Activated T-cell treated with anti-CD3 and anti-CD28 coated beads, Interleukin-2, amount 50 U/mL, for 72 hours (primary cell): ENCODE measurements around the gene CRY1. TPM values are rescaled to one million over a fixed set of nuclear protein-coding genes. Genes with fewer than 3 reads are reported as not detected.

ENCODE experiments used
- ATAC-seq, 2 donors: fragments of 150-1000 bp; cut with Tn5 transposase; replicated peaks in 1 of 2; 2 replicates each; pipeline ENCODE4 v1.10.0; 2021; ENCODE audit warnings: moderate library complexity in 2 of 2, mild to moderate bottlenecking in 1 of 2
- DNase-seq, 2 donors: peaks; one replicate each; pipeline ENCODE4 v3.0.0; 2021 to 2022; ENCODE audit warnings: mixed read lengths in 1 of 2
- H3K27ac Mint-ChIP-seq: one replicate; pipeline ENCODE4 v1.8.0; 2022; ENCODE audit warnings: mild to moderate bottlenecking, moderate library complexity, mixed read lengths
- H3K27me3 Mint-ChIP-seq: one replicate; pipeline ENCODE4 v1.8.0; 2022; ENCODE audit warnings: low read depth, mixed read lengths
- H3K36me3 Mint-ChIP-seq, 2 donors: one replicate each; pipeline ENCODE4 v1.8.0; 2022; ENCODE audit warnings: mixed read lengths in 2 of 2, mild to moderate bottlenecking in 1 of 2; ENCODE audit not compliant: insufficient read depth in 2 of 2
- H3K4me1 Mint-ChIP-seq: one replicate; pipeline ENCODE4 v1.8.0; 2022; ENCODE audit warnings: low read depth, mixed read lengths
- H3K4me3 Mint-ChIP-seq, 2 donors: one replicate each; pipeline ENCODE4 v1.8.0; 2022; ENCODE audit warnings: mild to moderate bottlenecking in 2 of 2, mixed read lengths in 2 of 2, moderate library complexity in 2 of 2
- H3K9me3 Mint-ChIP-seq, 2 donors: one replicate each; pipeline ENCODE4 v1.8.0; 2022; ENCODE audit warnings: mixed read lengths in 2 of 2
- total RNA-seq, 2 donors: library from RNA; stranded (reverse); gene quantifications; one replicate each; pipeline ENCODE4 v1.2.3, GENCODE V29; 2022

CRY1 gene
- total RNA-seq, 2 donors from 2014 or later: 24.1 to 25.8 TPM

DNA sequence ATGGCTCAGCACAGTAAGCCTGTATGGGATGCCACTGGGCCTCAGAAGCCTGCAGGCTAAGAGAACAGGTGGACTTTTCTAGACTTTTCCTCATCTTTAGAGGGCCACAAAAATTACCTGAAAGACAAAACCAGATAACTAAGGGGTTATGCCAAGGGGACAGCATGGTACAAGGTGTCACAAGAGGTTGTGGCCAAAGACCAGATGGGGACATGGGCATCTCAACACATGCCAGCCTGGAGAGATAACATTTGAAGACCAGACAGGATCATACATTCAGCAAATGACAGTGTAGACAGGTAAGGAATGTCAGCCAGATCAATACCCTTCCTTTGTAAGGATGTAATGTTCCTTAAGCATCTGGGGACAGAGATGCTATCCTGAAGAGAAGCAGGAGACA, 8.9 kb upstream of the CRY1 start:
- H3K27me3 Mint-ChIP-seq: peaks cover 14% of the 10 kb centered on the region
- no peak for DNase-seq
- H3K4me1 Mint-ChIP-seq: no peaks in the 10 kb centered on the region
- no peak overlapping the region for H3K27ac Mint-ChIP-seq
- no peaks in the 10 kb centered on the region for H3K36me3 Mint-ChIP-seq
- H3K4me3 Mint-ChIP-seq: no peak overlapping the region
- H3K9me3 Mint-ChIP-seq: no peaks in the 10 kb centered on the region
- ATAC-seq: no peak

DNA sequence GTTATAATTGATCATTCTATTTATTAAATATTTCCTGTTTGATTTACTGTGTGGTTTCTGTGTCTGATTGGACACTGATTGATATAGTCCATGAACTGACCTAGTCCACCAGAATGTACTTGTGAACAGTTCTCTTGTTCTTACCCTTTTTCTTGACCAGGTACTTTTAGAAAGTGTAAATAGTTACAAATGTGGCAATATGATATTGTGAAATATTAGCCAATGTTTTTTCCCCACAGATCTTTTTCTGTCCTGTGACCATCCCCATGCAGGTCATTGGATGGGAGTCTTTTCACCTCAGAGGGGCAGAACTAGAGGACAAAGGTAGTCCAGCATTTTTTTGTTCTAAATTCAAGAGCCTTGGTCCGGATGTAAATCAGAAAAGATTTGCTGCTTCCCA, 8.3 kb upstream of the CRY1 start:
- H3K4me3 Mint-ChIP-seq: no peak overlapping the region
- no peaks in the 10 kb centered on the region for H3K4me1 Mint-ChIP-seq
- H3K36me3 Mint-ChIP-seq: no peaks in the 10 kb centered on the region
- H3K27me3 Mint-ChIP-seq: peaks cover 12% of the 10 kb centered on the region
- DNase-seq: no peak
- no peaks in the 10 kb centered on the region for H3K9me3 Mint-ChIP-seq
- H3K27ac Mint-ChIP-seq: no peak overlapping the region
- no peak for ATAC-seq

- Mint-ChIP-seq H3K4me1 (no peaks in the 10 kb centered on the region), H3K27me3 (no peaks in the 10 kb centered on the region), H3K9me3 (peaks cover 3 to 4% of the 10 kb centered on the region in 2 donors), H3K36me3 (peaks cover 3 to 4% of the 10 kb centered on the region in 2 donors), H3K27ac (no peak overlapping the region), H3K4me3 (no peak overlapping the region)
- no peak for DNase-seq
- no peak for ATAC-seq
Observed at GRCh38 chr12:107099917-107100316, 6.6 kb upstream of the CRY1 start.

DNA sequence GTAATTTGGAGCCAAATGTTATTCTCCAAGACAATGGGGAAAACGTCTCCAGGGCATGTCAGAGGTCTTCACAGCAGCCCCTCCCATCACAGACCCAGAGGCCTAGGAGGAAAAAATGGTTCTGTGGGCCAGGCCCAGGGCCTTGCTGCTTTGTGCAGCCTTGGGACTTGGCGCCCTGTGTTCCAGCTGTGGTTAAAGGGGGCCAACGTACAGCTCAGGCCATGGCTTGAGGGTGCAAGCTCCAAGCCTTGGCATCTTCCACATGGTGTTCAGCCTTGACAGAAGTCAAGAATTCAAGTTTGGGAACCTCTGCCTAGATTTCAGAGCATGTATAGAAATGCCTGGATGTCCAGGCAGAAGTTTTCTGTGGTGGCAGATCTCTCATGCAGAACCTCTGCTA, 3.2 kb upstream of the CRY1 start:
- peaks cover 3 to 4% of the 10 kb centered on the region in 2 donors for H3K36me3 Mint-ChIP-seq

GRCh38 chr12:107094183-107094448, 767 bp upstream of the CRY1 start:
- peaks cover 4 to 6% of the 10 kb centered on the region in 2 donors for H3K36me3 Mint-ChIP-seq
- H3K27ac Mint-ChIP-seq: peak overlapping the region; percentile 92

More for the DNA sequence above, 3.2 kb upstream of the CRY1 start:
- no peak overlapping the region for H3K27ac Mint-ChIP-seq
- H3K4me3 Mint-ChIP-seq: no peak overlapping the region
- ATAC-seq: no peak
- H3K27me3 Mint-ChIP-seq: no peaks in the 10 kb centered on the region
- no peak for DNase-seq
- no peaks in the 10 kb centered on the region for H3K4me1 Mint-ChIP-seq
- peaks cover 3 to 4% of the 10 kb centered on the region in 2 donors for H3K9me3 Mint-ChIP-seq

GRCh38 chr12:107092669-107093416, 506 bp downstream of the CRY1 start:
- Mint-ChIP-seq H3K4me3 (no peak overlapping the region), H3K27me3 (no peaks in the 10 kb centered on the region), H3K27ac (no peak overlapping the region), H3K36me3 (peaks cover 4 to 6% of the 10 kb centered on the region in 2 donors), H3K4me1 (peaks cover 4% of the 10 kb centered on the region), H3K9me3 (peaks cover 3 to 4% of the 10 kb centered on the region in 2 donors)
- peak; percentile 50 to 61 for ATAC-seq
- DNase-seq: peak; percentile 70 to 77

More at GRCh38 chr12:107094183-107094448, 767 bp upstream of the CRY1 start:
- DNase-seq: no peak
- no peaks in the 10 kb centered on the region for H3K4me1 Mint-ChIP-seq
- peaks cover 3 to 4% of the 10 kb centered on the region in 2 donors for H3K9me3 Mint-ChIP-seq
- no peak for ATAC-seq
- no peaks in the 10 kb centered on the region for H3K27me3 Mint-ChIP-seq
- no peak overlapping the region for H3K4me3 Mint-ChIP-seq

- peaks cover 3 to 4% of the 10 kb centered on the region in 2 donors for H3K9me3 Mint-ChIP-seq
- peaks cover 4 to 6% of the 10 kb centered on the region in 2 donors for H3K36me3 Mint-ChIP-seq
- ATAC-seq (peak; percentile 14 to 19), DNase-seq (peak; percentile 17 to 32)
- no peaks in the 10 kb centered on the region for H3K27me3 Mint-ChIP-seq
- no peak overlapping the region for H3K27ac Mint-ChIP-seq
- H3K4me3 Mint-ChIP-seq: no peak overlapping the region
- H3K4me1 Mint-ChIP-seq: peaks cover 5% of the 10 kb centered on the region
Observed at GRCh38 chr12:107091989-107092641, 1.2 kb downstream of the CRY1 start.

- ATAC-seq: no peak
- H3K9me3 Mint-ChIP-seq: peaks cover 3 to 4% of the 10 kb centered on the region in 2 donors
- H3K36me3 Mint-ChIP-seq: peaks cover 4 to 8% of the 10 kb centered on the region in 2 donors
- H3K27me3 Mint-ChIP-seq: no peaks in the 10 kb centered on the region
- H3K4me1 Mint-ChIP-seq: peaks cover 12% of the 10 kb centered on the region
- no peak overlapping the region for H3K4me3 Mint-ChIP-seq
- H3K27ac Mint-ChIP-seq: no peak overlapping the region
- DNase-seq: no peak
Observed at GRCh38 chr12:107091381-107091780, 2.0 kb downstream of the CRY1 start.

DNA sequence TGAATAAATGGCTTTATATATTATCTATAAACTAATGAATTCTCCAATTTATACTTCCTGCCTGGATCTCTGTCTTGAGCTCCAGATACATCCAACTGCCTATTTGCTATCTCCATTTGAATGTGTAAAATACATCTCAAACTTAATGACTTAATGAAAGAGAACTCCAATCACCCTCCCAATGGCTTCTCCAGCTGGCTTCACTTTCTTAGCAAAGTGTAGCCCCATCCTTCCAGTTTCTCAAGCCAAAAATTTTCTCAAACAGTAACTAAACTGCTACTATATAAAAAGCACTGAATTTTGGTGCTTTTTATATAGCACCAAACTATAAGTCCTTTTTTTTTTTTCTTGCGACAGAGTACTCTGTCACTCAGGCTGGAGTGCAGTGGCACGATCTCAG, 2.6 kb downstream of the CRY1 start:
- DNase-seq (no peak), ATAC-seq (no peak)
- Mint-ChIP-seq H3K36me3 (peaks cover 0 to 5% of the 10 kb centered on the region in 2 donors), H3K4me3 (no peak overlapping the region), H3K27me3 (no peaks in the 10 kb centered on the region), H3K27ac (no peak overlapping the region), H3K9me3 (no peaks in the 10 kb centered on the region), H3K4me1 (peaks cover 12% of the 10 kb centered on the region)

GRCh38 chr12:107088912-107089311, 4.4 kb downstream of the CRY1 start:
- ATAC-seq (no peak), DNase-seq (no peak)
- Mint-ChIP-seq H3K9me3 (no peaks in the 10 kb centered on the region), H3K4me1 (peaks cover 12% of the 10 kb centered on the region), H3K4me3 (no peak overlapping the region), H3K36me3 (peaks cover 0 to 5% of the 10 kb centered on the region in 2 donors), H3K27me3 (no peaks in the 10 kb centered on the region), H3K27ac (no peak overlapping the region)

- H3K27ac Mint-ChIP-seq: no peak overlapping the region
- H3K4me1 Mint-ChIP-seq: peaks cover 12% of the 10 kb centered on the region
- no peaks in the 10 kb centered on the region for H3K27me3 Mint-ChIP-seq
- ATAC-seq: no peak
- no peak overlapping the region for H3K4me3 Mint-ChIP-seq
- peaks cover 6 to 17% of the 10 kb centered on the region in 2 donors for H3K36me3 Mint-ChIP-seq
- no peak for DNase-seq
- H3K9me3 Mint-ChIP-seq: peaks cover 5 to 8% of the 10 kb centered on the region in 2 donors
Observed at GRCh38 chr12:107086314-107086713, 7.0 kb downstream of the CRY1 start.

DNA sequence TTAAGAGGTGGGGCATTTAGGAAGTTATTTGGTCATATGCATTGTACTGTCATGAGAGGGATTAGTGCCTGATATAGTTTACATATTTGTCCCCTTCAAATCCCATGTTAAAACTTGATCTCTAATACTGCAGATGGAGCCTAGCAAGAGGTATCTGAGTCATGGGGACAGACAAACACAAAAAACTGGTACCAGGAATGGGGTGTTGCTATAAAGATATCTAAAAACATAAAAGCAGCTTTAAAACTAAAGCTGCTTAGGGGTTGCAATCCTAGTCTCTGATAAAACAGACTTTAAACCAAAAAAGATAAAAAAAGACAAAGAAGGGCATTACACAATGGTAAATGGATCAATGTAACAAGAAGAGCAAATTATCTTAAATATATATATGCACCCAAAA, 11.6 kb downstream of the CRY1 start:
- ATAC-seq (no peak), DNase-seq (no peak)
- Mint-ChIP-seq H3K27ac (no peak overlapping the region), H3K4me1 (peaks cover 9% of the 10 kb centered on the region), H3K36me3 (peaks cover 6 to 15% of the 10 kb centered on the region in 2 donors), H3K27me3 (no peaks in the 10 kb centered on the region), H3K4me3 (no peak overlapping the region), H3K9me3 (peaks cover 5 to 8% of the 10 kb centered on the region in 2 donors)

DNA sequence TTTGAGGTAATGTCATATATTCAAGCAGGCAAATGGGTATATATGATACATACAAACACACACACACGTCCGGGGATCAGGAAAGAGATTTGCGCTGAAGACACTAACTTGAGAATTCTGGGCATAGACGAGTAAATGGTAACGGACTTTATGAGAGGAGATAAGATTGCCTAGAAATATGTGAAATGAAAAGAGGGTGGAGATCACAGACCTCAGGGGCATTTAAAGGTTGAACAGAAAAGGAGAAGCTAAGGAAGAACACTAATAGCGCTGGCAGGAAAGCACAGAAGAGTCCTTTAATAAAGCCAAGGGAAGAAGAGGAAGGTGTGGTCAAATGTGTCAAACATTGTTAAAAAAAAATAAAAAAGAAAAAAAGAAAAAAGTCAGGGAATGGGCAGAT, 13.1 kb downstream of the CRY1 start:
- no peak overlapping the region for H3K4me3 Mint-ChIP-seq
- no peak for DNase-seq
- ATAC-seq: no peak
- H3K9me3 Mint-ChIP-seq: peaks cover 5 to 8% of the 10 kb centered on the region in 2 donors
- H3K36me3 Mint-ChIP-seq: peaks cover 6 to 12% of the 10 kb centered on the region in 2 donors
- no peak overlapping the region for H3K27ac Mint-ChIP-seq
- no peaks in the 10 kb centered on the region for H3K27me3 Mint-ChIP-seq
- peaks cover 7% of the 10 kb centered on the region for H3K4me1 Mint-ChIP-seq
